OCI-LY1 (cell line): Measurements from ENCODE around the gene HACD2.

Experiments used
- H2AFZ ChIP-seq: fragments of 200-600 bp; sonication (generic), shearing (Covaris generic); 2 replicates; pipeline ENCODE4 v1.6.0; 2014; ENCODE audit warnings: antibody characterized with exemption, mild to moderate bottlenecking, low read length
- H3F3A ChIP-seq: fragments of 200-600 bp; sonication (generic), shearing (Covaris generic); 2 replicates; pipeline ENCODE4 v1.6.0; 2014; ENCODE audit warnings: mild to moderate bottlenecking, antibody characterized with exemption, low read length, moderate library complexity; ENCODE audit not compliant: insufficient read depth
- H3K27ac ChIP-seq: fragments of 200-600 bp; sonication (generic); 2 replicates; pipeline ENCODE4 v1.5.1; 2014; ENCODE audit warnings: low read length, mixed run types, mild to moderate bottlenecking, low read depth; ENCODE audit not compliant: poor library complexity, severe bottlenecking
- H3K27me3 ChIP-seq: fragments of 200-600 bp; sonication (generic); 2 replicates; pipeline ENCODE4 v1.6.0; 2014; ENCODE audit warnings: antibody characterized with exemption, mild to moderate bottlenecking, low read length, moderate library complexity; ENCODE audit not compliant: insufficient read depth
- H3K36me3 ChIP-seq: fragments of 200-600 bp; sonication (generic); 2 replicates; pipeline ENCODE4 v1.6.1; 2014; ENCODE audit warnings: mild to moderate bottlenecking, antibody characterized with exemption, low read length, moderate library complexity, mixed read lengths; ENCODE audit not compliant: insufficient read depth
- H3K4me1 ChIP-seq: fragments of 200-600 bp; sonication (generic); 2 replicates; pipeline ENCODE4 v1.5.1; 2014; ENCODE audit warnings: mild to moderate bottlenecking, low read length, moderate library complexity; ENCODE audit not compliant: insufficient read depth, severe bottlenecking
- H3K4me2 ChIP-seq: fragments of 200-600 bp; sonication (generic), shearing (Covaris generic); 2 replicates; pipeline ENCODE4 v1.6.1; 2014; ENCODE audit warnings: low read length
- H3K4me3 ChIP-seq: fragments of 200-600 bp; sonication (generic); 2 replicates; pipeline ENCODE4 v1.5.1; 2014; ENCODE audit warnings: low read length, low read depth, mild to moderate bottlenecking, mixed read lengths; ENCODE audit not compliant: poor library complexity, severe bottlenecking
- H3K79me2 ChIP-seq: fragments of 200-600 bp; shearing (Covaris generic); 2 replicates; pipeline ENCODE4 v1.6.1; 2016; ENCODE audit warnings: mixed run types, low read length, mixed read lengths; ENCODE audit not compliant: insufficient read depth
- H3K9ac ChIP-seq: fragments of 200-600 bp; sonication (generic), shearing (Covaris generic); 2 replicates; pipeline ENCODE4 v1.6.1; 2014; ENCODE audit warnings: mild to moderate bottlenecking, low read length, mixed read lengths
- H3K9me2 ChIP-seq: fragments of 200-600 bp; sonication (generic), shearing (Covaris generic); 2 replicates; pipeline ENCODE4 v1.6.1; 2014; ENCODE audit warnings: low read depth, mild to moderate bottlenecking, low read length, mixed read lengths
- H3K9me3 ChIP-seq: fragments of 200-600 bp; shearing (Covaris generic); 2 replicates; pipeline ENCODE4 v1.6.1; 2014; ENCODE audit warnings: low read length, mixed read lengths
- H4K20me1 ChIP-seq: fragments of 200-600 bp; sonication (generic), shearing (Covaris generic); 2 replicates; pipeline ENCODE4 v1.6.0; 2016; ENCODE audit warnings: mild to moderate bottlenecking, low read length; ENCODE audit not compliant: insufficient read depth
- EZH2 ChIP-seq: fragments of 200-600 bp; sonication (generic), shearing (Covaris generic); IDR thresholded peaks from 2 replicates; pipeline ENCODE4 v1.8.0; 2017; ENCODE audit warnings: borderline replicate concordance, mixed run types, mild to moderate bottlenecking, antibody characterized with exemption, low read length, moderate library complexity, mixed read lengths
- TF ChIP-seq, protein P1 (sequence below): fragments of 200-600 bp; sonication (generic), shearing (Covaris generic); IDR thresholded peaks from 2 replicates; pipeline ENCODE4 v1.5.1; 2017; ENCODE audit warnings: mild to moderate bottlenecking, antibody characterized with exemption, low read length, moderate library complexity, mixed read lengths

Gene HACD2

DNA sequence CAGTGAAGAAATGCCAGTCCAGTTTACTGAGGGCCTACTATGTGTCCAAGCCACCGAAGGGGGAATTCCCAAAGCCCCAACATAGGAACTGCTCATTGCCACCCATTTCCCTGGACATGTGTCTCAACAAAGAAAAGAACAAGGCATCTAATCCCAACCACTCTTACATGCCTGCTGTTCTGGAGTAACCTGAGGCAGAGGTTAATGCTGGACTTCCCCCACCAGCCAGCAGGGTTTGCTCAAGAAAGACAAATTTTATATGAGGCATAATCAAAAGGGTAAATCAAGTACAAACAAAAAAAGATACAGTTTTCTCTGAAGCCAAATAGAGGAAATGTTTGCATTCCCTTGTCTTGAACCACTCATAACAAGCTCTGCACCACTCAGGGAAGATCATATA lies 140.1 kb downstream of the HACD2 start:
- H3K4me1 ChIP-seq = peaks cover 5% of the 10 kb centered on the region
- no peaks in the 10 kb centered on the region for H4K20me1 ChIP-seq
- H3K36me3 ChIP-seq = no peaks in the 10 kb centered on the region
- no peaks in the 10 kb centered on the region for H3K79me2 ChIP-seq
- H3K27ac ChIP-seq = no peak overlapping the region
- no peaks in the 10 kb centered on the region for H3F3A ChIP-seq
- H3K4me3 ChIP-seq = no peak overlapping the region
- H3K9me2 ChIP-seq = no peaks in the 10 kb centered on the region
- H3K9ac ChIP-seq = no peak overlapping the region
- TF ChIP-seq EZH2 = no peak
- TF ChIP-seq, protein P1, sequence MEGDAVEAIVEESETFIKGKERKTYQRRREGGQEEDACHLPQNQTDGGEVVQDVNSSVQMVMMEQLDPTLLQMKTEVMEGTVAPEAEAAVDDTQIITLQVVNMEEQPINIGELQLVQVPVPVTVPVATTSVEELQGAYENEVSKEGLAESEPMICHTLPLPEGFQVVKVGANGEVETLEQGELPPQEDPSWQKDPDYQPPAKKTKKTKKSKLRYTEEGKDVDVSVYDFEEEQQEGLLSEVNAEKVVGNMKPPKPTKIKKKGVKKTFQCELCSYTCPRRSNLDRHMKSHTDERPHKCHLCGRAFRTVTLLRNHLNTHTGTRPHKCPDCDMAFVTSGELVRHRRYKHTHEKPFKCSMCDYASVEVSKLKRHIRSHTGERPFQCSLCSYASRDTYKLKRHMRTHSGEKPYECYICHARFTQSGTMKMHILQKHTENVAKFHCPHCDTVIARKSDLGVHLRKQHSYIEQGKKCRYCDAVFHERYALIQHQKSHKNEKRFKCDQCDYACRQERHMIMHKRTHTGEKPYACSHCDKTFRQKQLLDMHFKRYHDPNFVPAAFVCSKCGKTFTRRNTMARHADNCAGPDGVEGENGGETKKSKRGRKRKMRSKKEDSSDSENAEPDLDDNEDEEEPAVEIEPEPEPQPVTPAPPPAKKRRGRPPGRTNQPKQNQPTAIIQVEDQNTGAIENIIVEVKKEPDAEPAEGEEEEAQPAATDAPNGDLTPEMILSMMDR = no peak
- no peak overlapping the region for H2AFZ ChIP-seq
- H3K9me3 ChIP-seq = no peaks in the 10 kb centered on the region
- H3K27me3 ChIP-seq = no peaks in the 10 kb centered on the region; the same call in 1 of the 2 replicates
- no peak overlapping the region for H3K4me2 ChIP-seq

DNA sequence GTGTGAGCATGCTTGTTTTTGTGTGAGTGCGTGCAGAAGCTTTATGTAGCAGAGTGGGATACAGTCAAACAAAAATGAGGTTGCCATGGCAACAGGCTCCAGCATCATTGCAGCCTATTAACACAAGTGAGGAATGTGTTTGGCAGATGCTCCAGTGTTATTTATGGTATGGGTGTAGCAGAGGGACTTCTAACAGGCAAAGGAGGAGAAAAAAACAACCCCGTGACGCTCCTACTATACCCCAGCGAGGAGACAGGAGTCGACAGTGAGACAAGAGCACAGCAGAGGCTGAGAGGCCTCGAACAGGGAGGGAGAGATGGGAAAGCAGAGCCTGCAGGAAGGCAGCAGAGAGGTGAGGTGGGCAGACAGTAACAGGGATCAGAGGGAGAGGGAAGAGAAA lies 140.8 kb downstream of the HACD2 start:
- H3K4me3 ChIP-seq = no peak overlapping the region
- H3K27me3 ChIP-seq = no peaks in the 10 kb centered on the region; the same call in 1 of the 2 replicates
- peaks cover 5% of the 10 kb centered on the region for H3K4me1 ChIP-seq
- no peaks in the 10 kb centered on the region for H4K20me1 ChIP-seq
- H3K36me3 ChIP-seq = no peaks in the 10 kb centered on the region
- no peaks in the 10 kb centered on the region for H3F3A ChIP-seq
- TF ChIP-seq EZH2 = no peak
- TF ChIP-seq, protein P1 = no peak
- H3K4me2 ChIP-seq = no peak overlapping the region
- no peaks in the 10 kb centered on the region for H3K9me3 ChIP-seq
- H3K9me2 ChIP-seq = no peaks in the 10 kb centered on the region
- no peak overlapping the region for H2AFZ ChIP-seq
- no peak overlapping the region for H3K9ac ChIP-seq
- no peak overlapping the region for H3K27ac ChIP-seq
- no peaks in the 10 kb centered on the region for H3K79me2 ChIP-seq

DNA sequence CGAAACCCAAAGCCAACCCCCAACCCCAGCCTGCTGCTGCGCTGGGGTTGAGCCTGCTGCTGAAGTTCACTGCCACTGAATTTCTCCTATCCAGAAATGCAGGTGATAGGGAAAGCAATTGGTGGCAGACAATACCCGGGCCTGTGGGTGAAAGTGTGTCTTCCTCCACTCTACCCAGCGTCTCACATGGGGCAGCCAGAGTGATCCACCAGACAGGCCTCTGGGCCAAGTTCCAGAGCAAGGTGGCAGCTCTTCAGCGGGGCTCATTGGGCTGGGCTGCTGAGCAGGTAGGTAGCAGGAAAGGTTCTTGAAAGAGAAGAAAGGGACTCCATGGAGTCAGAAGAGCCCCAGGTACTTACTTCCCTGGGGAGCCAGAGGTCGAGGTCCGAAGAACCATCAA lies 141.9 kb downstream of the HACD2 start:
- Histone ChIP-seq H3K9ac (no peak overlapping the region), H3K36me3 (no peaks in the 10 kb centered on the region), H3K27me3 (no peaks in the 10 kb centered on the region; the same call in 1 of the 2 replicates), H3F3A (no peaks in the 10 kb centered on the region), H2AFZ (no peak overlapping the region), H3K79me2 (no peaks in the 10 kb centered on the region), H3K4me1 (no peaks in the 10 kb centered on the region), H4K20me1 (no peaks in the 10 kb centered on the region), H3K9me2 (no peaks in the 10 kb centered on the region), H3K4me2 (no peak overlapping the region), H3K9me3 (no peaks in the 10 kb centered on the region), H3K4me3 (no peak overlapping the region), H3K27ac (no peak overlapping the region)
- TF ChIP-seq, protein P1 = no peak
- TF ChIP-seq EZH2 = no peak
